ENCODE results near the gene ABCA4. TPM values are rescaled to one million over a fixed set of nuclear protein-coding genes. Genes with fewer than 3 reads are reported as not detected.
A peak's percentile ranks its signal among the peaks of the same experiment; 100 is the strongest.

The ABCA4 gene
- total and polyA plus RNA-seq, 8 donors, result 0.83 to 2.7 (median 1.6) TPM

- intact Hi-C loops (cut with DNase I), result no loop called here
- DNase-seq (no peak), ATAC-seq (no peak)
- Histone ChIP-seq H3K4me3 (no peak overlapping the region), H3K27me3 (peaks cover 0 to 9% of the 10 kb centered on the region in 2 donors), H3K36me3 (no peaks in the 10 kb centered on the region), H3K9me3 (no peaks in the 10 kb centered on the region), H3K4me1 (no peaks in the 10 kb centered on the region), H3K27ac (no peak overlapping the region)
- no peak for TF ChIP-seq CTCF (IDR thresholded peaks at IDR 0.05)
Measured at GRCh38 chr1:94032637-94033036, 88.3 kb downstream of the ABCA4 start.

GRCh38 chr1:94031591-94031990 lies 89.4 kb downstream of the ABCA4 start:
- Histone ChIP-seq H3K27ac (no peak overlapping the region), H3K36me3 (no peaks in the 10 kb centered on the region), H3K9me3 (no peaks in the 10 kb centered on the region), H3K4me1 (no peaks in the 10 kb centered on the region), H3K4me3 (no peak overlapping the region), H3K27me3 (no peaks in the 10 kb centered on the region)
- ATAC-seq (peak; percentile 86), DNase-seq (peak in 1 of 4 donors; percentile 51)
- no peak for TF ChIP-seq CTCF (IDR thresholded peaks at IDR 0.05)
- intact Hi-C loops (cut with DNase I), result no loop called here

- Histone ChIP-seq H3K4me1 (peaks cover 0 to 4% of the 10 kb centered on the region in 2 donors), H3K4me3 (no peak overlapping the region), H3K36me3 (no peaks in the 10 kb centered on the region), H3K27ac (no peak overlapping the region), H3K27me3 (no peaks in the 10 kb centered on the region), H3K9me3 (no peaks in the 10 kb centered on the region)
- DNase-seq (no peak), ATAC-seq (no peak)
- TF ChIP-seq CTCF (IDR thresholded peaks at IDR 0.05), result no peak
- intact Hi-C loops (cut with DNase I), result no loop called here
Measured at GRCh38 chr1:94031154-94031553, 89.8 kb downstream of the ABCA4 start.

GRCh38 chr1:94029130-94029993 lies 91.6 kb downstream of the ABCA4 start:
- H3K4me3 ChIP-seq, result no peak overlapping the region
- H3K4me1 ChIP-seq, result peaks cover 0 to 8% of the 10 kb centered on the region in 2 donors
- H3K27ac ChIP-seq, result no peak overlapping the region
- DNase-seq, result no peak
- no peaks in the 10 kb centered on the region for H3K9me3 ChIP-seq
- no peak for ATAC-seq
- intact Hi-C loops (cut with DNase I), result no loop called here
- no peaks in the 10 kb centered on the region for H3K36me3 ChIP-seq
- no peak for TF ChIP-seq CTCF (IDR thresholded peaks at IDR 0.05)
- H3K27me3 ChIP-seq, result no peaks in the 10 kb centered on the region

GRCh38 chr1:94027721-94028515 lies 93.0 kb downstream of the ABCA4 start:
- no peak for TF ChIP-seq CTCF (IDR thresholded peaks at IDR 0.05)
- ATAC-seq, result no peak
- Histone ChIP-seq H3K9me3 (no peaks in the 10 kb centered on the region), H3K4me1 (peaks cover under 1 to 11% of the 10 kb centered on the region in 2 donors), H3K4me3 (no peak overlapping the region), H3K27ac (no peak overlapping the region), H3K27me3 (no peaks in the 10 kb centered on the region), H3K36me3 (no peaks in the 10 kb centered on the region)
- intact Hi-C loops (cut with DNase I), result no loop called here
- no peak for DNase-seq

Data from left lung (tissue), 10 donors.